Measurements from ENCODE around the gene CFAP61.

Gene CFAP61

GRCh38 chr20:20295621-20296498 is 243.5 kb downstream of the CFAP61 start:
- FAIRE-seq (no peak), DNase-seq (ENCODE audit: extremely low spot score, insufficient read length, low read depth) (no peak)

DNA sequence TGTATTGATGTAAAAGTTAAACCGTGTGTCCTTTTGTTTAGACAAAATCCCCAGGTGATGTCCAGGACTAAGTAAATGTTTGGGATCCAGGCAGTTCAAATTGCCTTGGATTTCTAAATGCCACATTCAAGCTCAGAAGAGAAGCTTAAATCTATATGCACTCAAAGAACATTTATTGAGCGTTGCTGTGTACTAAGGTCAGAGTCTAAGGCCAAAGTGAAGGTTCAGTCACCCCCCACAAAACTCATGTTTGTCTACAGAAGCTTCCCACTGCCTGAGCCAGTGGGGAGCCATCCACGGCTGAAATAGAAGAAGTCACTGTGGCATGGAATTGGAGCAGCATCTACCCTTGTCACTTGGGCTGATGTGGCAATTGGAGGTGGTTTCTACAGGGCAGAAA is 244.8 kb downstream of the CFAP61 start:
- FAIRE-seq: no peak
- DNase-seq (ENCODE audit: extremely low spot score, insufficient read length, low read depth): no peak

DNA sequence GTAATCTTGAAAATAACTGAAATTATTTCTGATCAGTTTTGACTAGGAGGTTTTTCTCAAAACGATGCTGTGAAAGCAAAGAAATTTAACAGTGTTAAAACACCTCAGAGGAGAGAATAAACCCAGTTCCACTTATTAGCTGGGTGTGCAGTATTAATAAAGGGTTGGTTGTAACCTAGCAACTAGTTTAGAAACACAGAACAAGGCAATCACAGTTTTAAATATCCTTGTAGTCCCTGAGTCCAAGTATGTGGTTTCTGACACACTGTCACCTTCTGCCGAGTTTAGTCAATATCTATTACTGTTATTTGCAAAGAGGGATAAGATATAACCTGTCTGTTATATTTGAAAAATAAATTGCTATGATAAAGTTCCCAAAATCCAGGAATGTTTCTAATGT is 245.4 kb downstream of the CFAP61 start:
- FAIRE-seq (no peak), DNase-seq (ENCODE audit: extremely low spot score, insufficient read length, low read depth) (no peak)

DNA sequence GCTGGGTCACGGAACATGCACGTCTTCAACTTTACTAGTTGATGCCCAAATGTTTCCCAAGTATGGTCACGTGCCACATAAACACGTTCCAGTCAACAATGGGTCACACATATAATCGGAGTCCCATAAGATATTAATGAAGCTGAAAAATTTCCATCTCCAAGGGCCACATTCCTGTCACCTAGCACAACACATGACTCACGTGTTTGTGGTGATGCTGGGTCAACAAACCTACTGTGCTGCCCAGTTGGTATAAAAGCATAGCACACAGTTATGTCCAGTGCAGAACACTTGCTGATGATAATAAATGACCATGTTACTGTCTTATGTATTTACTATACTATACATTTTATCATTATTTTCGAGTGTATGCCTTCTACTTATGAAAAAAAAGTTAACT is 247.6 kb downstream of the CFAP61 start:
- DNase-seq (ENCODE audit: extremely low spot score, insufficient read length, low read depth) (no peak), FAIRE-seq (no peak)

GRCh38 chr20:20303320-20303719 is 251.0 kb downstream of the CFAP61 start:
- DNase-seq (ENCODE audit: extremely low spot score, insufficient read length, low read depth) (no peak), FAIRE-seq (no peak)

DNA sequence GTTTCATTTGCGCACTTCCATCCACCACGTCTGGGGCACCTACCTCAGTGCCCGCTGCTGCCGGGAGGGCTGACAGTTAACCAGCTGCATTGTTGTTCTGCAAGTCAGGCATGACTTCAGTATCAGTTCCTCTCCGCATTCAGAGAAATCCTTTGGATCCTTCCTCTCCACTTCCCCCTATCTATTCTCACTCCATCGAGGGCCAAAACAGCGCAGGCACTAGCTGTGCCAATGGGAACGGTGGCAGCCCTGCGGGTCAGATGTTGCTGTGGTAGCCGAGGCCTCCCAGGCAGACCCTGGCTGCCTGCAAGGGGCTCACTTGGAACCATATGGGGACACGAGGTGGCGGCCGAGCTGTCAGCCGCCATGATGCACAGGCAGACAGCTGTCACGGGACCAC is 251.4 kb downstream of the CFAP61 start:
- FAIRE-seq (no peak), DNase-seq (ENCODE audit: extremely low spot score, insufficient read length, low read depth) (no peak)

GRCh38 chr20:20304942-20305341 is 252.6 kb downstream of the CFAP61 start:
- no peak for FAIRE-seq

GRCh38 chr20:20312562-20312961 is 260.2 kb downstream of the CFAP61 start:
- DNase-seq (ENCODE audit: extremely low spot score, insufficient read length, low read depth): no peak
- FAIRE-seq: no peak

More at GRCh38 chr20:20304942-20305341, 252.6 kb downstream of the CFAP61 start:
- no peak for DNase-seq (ENCODE audit: extremely low spot score, insufficient read length, low read depth)

GRCh38 chr20:20317195-20317594 is 264.9 kb downstream of the CFAP61 start:
- peak; percentile 78 for FAIRE-seq

GRCh38 chr20:20317621-20318364 is 265.5 kb downstream of the CFAP61 start:
- FAIRE-seq (no peak), DNase-seq (ENCODE audit: extremely low spot score, insufficient read length, low read depth) (no peak)

More at GRCh38 chr20:20317195-20317594, 264.9 kb downstream of the CFAP61 start:
- peak; percentile 23 for DNase-seq (ENCODE audit: extremely low spot score, insufficient read length, low read depth)

GRCh38 chr20:20318365-20319161 is 266.2 kb downstream of the CFAP61 start:
- FAIRE-seq: no peak

DNA sequence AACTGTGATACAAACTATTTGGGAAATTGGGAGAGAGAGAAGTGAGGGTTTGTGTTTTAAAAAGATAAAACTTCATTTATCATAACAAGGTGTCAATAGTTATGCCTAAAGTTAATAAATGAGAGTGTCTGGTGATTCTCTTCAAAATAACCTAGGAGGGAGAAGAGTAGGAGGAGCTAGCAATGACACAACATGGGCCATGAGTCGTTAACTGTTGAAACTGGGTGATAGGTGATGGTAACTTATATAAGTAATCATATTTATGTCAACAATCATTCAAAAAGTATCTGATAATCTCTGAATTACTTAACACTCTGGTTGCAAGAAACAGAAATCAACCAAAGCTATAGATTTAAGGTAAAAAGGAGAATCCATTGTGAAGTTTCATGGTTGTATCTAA is 268.8 kb downstream of the CFAP61 start:
- DNase-seq (ENCODE audit: extremely low spot score, insufficient read length, low read depth) (no peak), FAIRE-seq (no peak)

More at GRCh38 chr20:20318365-20319161, 266.2 kb downstream of the CFAP61 start:
- DNase-seq (ENCODE audit: extremely low spot score, insufficient read length, low read depth): no peak

DNA sequence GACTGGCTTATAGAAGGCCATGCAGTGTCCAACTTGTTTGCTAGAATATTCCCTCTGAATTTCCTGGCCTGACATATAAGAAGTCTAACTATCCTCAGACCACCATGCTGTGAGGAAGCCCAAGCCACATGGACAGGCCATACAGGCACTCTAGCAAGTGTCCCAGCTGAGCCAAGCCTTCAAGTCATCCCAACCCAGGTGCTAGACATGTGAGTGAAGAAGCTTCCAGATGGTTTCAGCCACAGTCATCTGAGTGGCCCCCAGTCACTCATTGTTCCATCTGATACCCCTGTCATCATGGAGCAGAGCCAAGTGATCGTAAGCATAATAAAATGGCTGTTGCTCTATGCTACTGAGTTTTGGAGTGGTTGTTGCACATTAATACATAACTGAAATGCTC is 269.6 kb downstream of the CFAP61 start:
- no peak for DNase-seq (ENCODE audit: extremely low spot score, insufficient read length, low read depth)
- FAIRE-seq: no peak

DNA sequence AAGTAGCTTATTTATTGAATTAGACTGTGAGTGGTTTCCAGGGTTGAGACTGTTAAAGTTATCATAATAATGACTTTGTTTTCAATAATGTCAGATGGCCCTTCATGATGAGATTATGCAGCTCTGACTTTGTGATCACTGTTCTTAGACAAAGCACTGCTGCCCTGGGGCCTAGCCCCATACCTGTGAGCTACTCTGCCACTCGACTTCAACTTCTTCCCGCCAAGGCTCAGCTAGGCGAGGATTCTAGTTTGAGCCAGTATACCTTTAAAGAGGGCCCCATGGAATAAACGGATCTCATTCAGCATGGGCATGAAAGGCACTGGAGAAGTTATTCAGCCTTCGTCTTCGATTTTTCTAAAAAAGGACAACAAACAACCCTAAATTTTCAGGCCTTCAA is 270.6 kb downstream of the CFAP61 start:
- FAIRE-seq: no peak
- DNase-seq (ENCODE audit: extremely low spot score, insufficient read length, low read depth): no peak

DNA sequence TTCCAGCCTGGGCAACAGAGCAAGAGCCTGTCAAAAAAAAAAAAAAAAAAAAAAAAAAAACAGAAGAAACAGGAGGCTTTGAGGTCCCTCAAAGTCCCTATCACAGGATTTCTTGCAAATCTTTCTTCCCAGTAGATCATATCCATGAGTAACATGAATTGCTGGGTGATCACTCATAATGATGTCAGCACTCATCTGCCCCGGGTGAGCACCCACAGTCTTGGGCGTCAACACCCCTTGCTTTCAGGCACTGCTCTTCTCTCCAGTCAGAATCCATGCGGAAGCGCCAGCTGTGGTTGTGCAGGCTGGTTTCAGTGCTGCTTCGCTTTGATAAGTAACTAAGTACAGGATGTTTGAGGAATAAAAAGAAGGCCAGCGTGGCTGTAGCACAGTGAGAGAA is 275.4 kb downstream of the CFAP61 start:
- FAIRE-seq (no peak), DNase-seq (ENCODE audit: extremely low spot score, insufficient read length, low read depth) (no peak)

DNA sequence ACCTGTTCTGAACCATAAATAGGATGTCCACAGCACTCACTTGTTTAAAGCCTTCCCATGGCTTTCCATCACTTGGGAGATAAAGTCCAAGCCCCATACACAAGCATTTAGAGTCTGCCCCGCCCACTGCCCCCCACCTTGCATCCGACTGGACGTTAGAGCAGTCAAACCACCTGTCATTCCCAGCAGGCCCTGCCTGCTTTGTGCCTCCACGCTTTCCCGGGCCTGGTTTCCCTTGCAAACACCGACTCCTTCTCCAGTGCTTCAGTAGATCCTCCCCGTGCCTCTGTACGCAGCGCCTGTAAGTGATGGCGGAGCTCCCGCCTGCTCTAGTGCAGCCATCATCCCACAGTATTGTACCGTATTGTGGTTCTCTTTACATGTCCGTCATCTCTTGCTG is 277.2 kb downstream of the CFAP61 start:
- FAIRE-seq (no peak), DNase-seq (ENCODE audit: extremely low spot score, insufficient read length, low read depth) (no peak)

DNA sequence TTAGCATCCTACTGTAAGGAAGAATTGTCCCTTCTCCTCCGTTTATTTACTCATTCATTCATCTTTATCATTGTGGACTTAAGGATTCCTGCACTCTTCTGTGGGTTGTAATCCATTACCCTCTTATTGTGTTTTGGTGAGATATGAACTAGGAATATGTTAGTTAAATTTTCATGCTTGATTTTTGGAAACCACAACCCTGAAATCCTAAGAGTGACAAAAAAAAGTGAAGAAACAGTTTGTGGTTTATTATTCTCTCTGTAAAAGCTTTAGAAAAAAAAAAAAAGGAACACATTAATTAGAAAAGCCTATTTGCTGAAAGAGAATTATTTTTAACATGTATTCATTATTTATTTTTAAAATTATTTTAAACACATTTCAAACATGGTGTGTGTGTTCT is 278.8 kb downstream of the CFAP61 start:
- FAIRE-seq: no peak

DNA sequence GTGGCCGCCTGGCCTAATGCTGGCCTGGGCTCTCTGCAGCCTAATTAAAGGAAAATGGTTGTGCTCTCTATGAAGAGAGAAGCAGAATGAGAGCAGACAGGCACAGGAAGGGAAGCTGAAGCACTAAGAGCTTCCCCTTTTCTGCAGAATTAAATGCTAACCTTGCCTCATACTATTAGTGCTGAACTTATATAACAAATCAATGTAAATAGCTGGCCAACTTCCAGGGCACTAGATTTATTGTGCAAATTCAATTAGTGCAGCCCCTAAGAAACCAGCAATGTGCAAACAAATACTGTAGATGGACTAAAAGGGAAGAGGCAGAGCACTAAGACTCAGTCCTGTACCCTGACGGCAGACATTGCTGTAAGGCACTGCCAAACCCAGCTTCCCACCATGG is 279.5 kb downstream of the CFAP61 start:
- FAIRE-seq: no peak

More for the DNA sequence above, 278.8 kb downstream of the CFAP61 start:
- no peak for DNase-seq (ENCODE audit: extremely low spot score, insufficient read length, low read depth)

GRCh38 chr20:20333866-20334265 is 281.5 kb downstream of the CFAP61 start:
- FAIRE-seq (no peak), DNase-seq (ENCODE audit: extremely low spot score, insufficient read length, low read depth) (no peak)

More for the DNA sequence above, 279.5 kb downstream of the CFAP61 start:
- no peak for DNase-seq (ENCODE audit: extremely low spot score, insufficient read length, low read depth)

DNA sequence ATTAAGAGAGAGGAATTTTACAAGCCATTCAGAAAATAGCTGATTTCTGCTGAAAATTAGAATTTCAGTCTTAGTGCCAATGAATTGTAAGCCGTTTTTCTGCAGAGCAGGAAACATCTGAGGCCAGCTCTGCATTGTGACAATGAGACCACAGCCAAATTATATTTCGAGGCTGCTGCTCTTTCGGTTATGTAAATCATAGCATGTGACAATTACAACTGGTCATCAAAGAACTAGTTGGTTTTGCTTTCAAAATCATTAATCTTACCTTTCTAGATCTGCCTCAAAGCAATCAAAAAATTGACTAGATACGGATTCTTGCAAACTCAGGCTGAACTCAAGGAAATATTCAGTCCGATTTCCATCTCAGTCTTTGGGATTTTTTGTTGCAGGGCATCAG is 282.2 kb downstream of the CFAP61 start:
- peak; percentile 82 for FAIRE-seq

More for the DNA sequence above, 282.2 kb downstream of the CFAP61 start:
- DNase-seq (ENCODE audit: extremely low spot score, insufficient read length, low read depth): peak; percentile 18
